OCI-LY7 (cell line): ENCODE measurements around the gene EPS15. TPM values are rescaled to one million over a fixed set of nuclear protein-coding genes. Genes with fewer than 3 reads are reported as not detected.

ENCODE experiments used
- BruUV-seq: library from RNA; stranded (reverse); fragments of 400-500 nt; replicated peaks from 2 replicates; lab custom pipeline; 2021; lab: Mats Ljungman, UMichigan
- CTCF ChIA-PET: fragments of 300-600 bp; sonication (Branson Sonifier 250); formaldehyde crosslinking; loops from one replicate; lab custom pipeline; 2022; ENCODE audit warnings: antibody characterized with exemption; ENCODE audit not compliant: unreplicated experiment; lab: Charles Lee
- POLR2A ChIA-PET: fragments of 300-600 bp; sonication (Branson Sonifier 250); formaldehyde crosslinking; loops from one replicate; lab custom pipeline; 2022; ENCODE audit warnings: antibody characterized with exemption; lab: Charles Lee
- DNase-seq: peaks from one replicate; pipeline ENCODE4 v3.0.0-alpha.2; 2015; ENCODE audit warnings: low spot score
- H2AFZ ChIP-seq: fragments of 200-600 bp; sonication (generic), shearing (Covaris generic); 2 replicates; pipeline ENCODE4 v1.6.1; 2014; ENCODE audit warnings: mild to moderate bottlenecking, antibody characterized with exemption, low read length, moderate library complexity
- H3K27ac ChIP-seq: fragments of 200-600 bp; sonication (generic); 2 replicates; pipeline ENCODE4 v1.5.1; 2014; ENCODE audit warnings: mixed run types, low read depth, mild to moderate bottlenecking, moderate library complexity, low read length, inconsistent platforms; ENCODE audit not compliant: poor library complexity, severe bottlenecking
- H3K36me3 ChIP-seq: fragments of 200-600 bp; sonication (generic); 2 replicates; pipeline ENCODE4 v1.6.1; 2014; ENCODE audit warnings: mild to moderate bottlenecking, antibody characterized with exemption, low read length, moderate library complexity, mixed read lengths; ENCODE audit not compliant: insufficient read depth
- H3K4me1 ChIP-seq: fragments of 200-600 bp; sonication (generic); 2 replicates; pipeline ENCODE4 v1.5.1; 2014; ENCODE audit warnings: mild to moderate bottlenecking, low read length; ENCODE audit not compliant: insufficient read depth, poor library complexity, severe bottlenecking
- H3K4me2 ChIP-seq: fragments of 200-600 bp; sonication (generic); 2 replicates; pipeline ENCODE4 v1.6.1; 2014; ENCODE audit warnings: mild to moderate bottlenecking, low read length
- H3K4me3 ChIP-seq: fragments of 200-600 bp; sonication (generic); 2 replicates; pipeline ENCODE4 v1.5.1; 2014; ENCODE audit warnings: mild to moderate bottlenecking, low read depth, low read length; ENCODE audit not compliant: poor library complexity, severe bottlenecking
- H3K79me2 ChIP-seq: fragments of 200-600 bp; sonication (generic); 2 replicates; pipeline ENCODE4 v1.6.1; 2016; ENCODE audit warnings: low read depth, mild to moderate bottlenecking, low read length, moderate library complexity, mixed read lengths; ENCODE audit not compliant: insufficient read depth
- H3K9me2 ChIP-seq: fragments of 200-600 bp; sonication (generic); 2 replicates; pipeline ENCODE4 v1.6.1; 2016; ENCODE audit warnings: mild to moderate bottlenecking, low read length, mixed read lengths; ENCODE audit not compliant: insufficient read depth
- H3K9me3 ChIP-seq: fragments of 200-600 bp; sonication (generic); 2 replicates; pipeline ENCODE4 v1.6.1; 2014; ENCODE audit warnings: mild to moderate bottlenecking, mixed run types, low read length, mixed read lengths
- H4K20me1 ChIP-seq: fragments of 200-600 bp; sonication (generic); 2 replicates; pipeline ENCODE4 v1.6.1; 2014; ENCODE audit warnings: mild to moderate bottlenecking, antibody characterized with exemption, low read length, moderate library complexity, mixed read lengths; ENCODE audit not compliant: insufficient read depth
- CTCF ChIP-seq: fragments of 200-600 bp; sonication (generic); conservative IDR thresholded peaks from 2 replicates; pipeline ENCODE4 v1.5.1; 2014; ENCODE audit warnings: mild to moderate bottlenecking, antibody characterized with exemption, low read length, moderate library complexity, mixed read lengths
- EZH2phosphoT487 ChIP-seq: fragments of 200-600 bp; sonication (generic); IDR thresholded peaks from 2 replicates; pipeline ENCODE4 v1.6.1; 2018; ENCODE audit warnings: low read depth, borderline replicate concordance, mild to moderate bottlenecking, mixed run types, antibody characterized with exemption, low read length, moderate library complexity, mixed read lengths
- intact Hi-C: fragments of 100-400 bp; cut with micrococcal nuclease; formaldehyde crosslinking; loops from one replicate; pipeline ENCODE4 v1.10.0; 2022; ENCODE audit not compliant: unreplicated experiment
- total RNA-seq, 2 experiments: library from RNA; depleted of rRNA in 1 of 2; stranded (reverse); fragments of >200 nt in 1 of 2; shearing (Covaris generic) in 1 of 2; gene quantifications; 2 replicates each; pipeline ENCODE4 v1.2.3, GENCODE V29; 2014 to 2022

The EPS15 gene
- total RNA-seq, 2 experiments from 2014 or later, result 23.8 to 73.2 TPM

GRCh38 chr1:51518033-51518585, 957 bp downstream of the EPS15 start:
- intact Hi-C loops, result loop anchor here (1.0 to 5.0 kb wide), 5 partner anchors 28 to 551 kb away; partner anchors contain the start of gene NRDC
- Histone ChIP-seq H3K27ac (peak overlapping the region; percentile 82), H3K4me2 (peak overlapping the region; percentile 93), H3K79me2 (peaks cover 54% of the 10 kb centered on the region), H3K36me3 (no peaks in the 10 kb centered on the region), H3K9me2 (no peaks in the 10 kb centered on the region), H3K9me3 (no peaks in the 10 kb centered on the region; the same call in 1 of the 2 replicates), H3K4me1 (peaks cover 30% of the 10 kb centered on the region), H3K4me3 (peak overlapping the region; percentile 95), H2AFZ (peak overlapping the region; percentile 60), H4K20me1 (peaks cover 9% of the 10 kb centered on the region)
- POLR2A ChIA-PET, result interaction anchor here (0.8 kb wide), 1 partner anchor 12 kb away, joined by 3 read pairs; no protein-coding TSS in a partner anchor
- DNase-seq, result peak; percentile 75
- TF ChIP-seq CTCF (no peak), EZH2phosphoT487 (no peak)
- no TSS peak for BruUV-seq
- CTCF ChIA-PET, result no interaction called here

GRCh38 chr1:51517361-51518032, 1.6 kb downstream of the EPS15 start:
- Histone ChIP-seq H3K79me2 (peaks cover 60% of the 10 kb centered on the region), H3K9me3 (no peaks in the 10 kb centered on the region; the same call in 1 of the 2 replicates), H3K27ac (peak overlapping the region; percentile 82), H3K36me3 (no peaks in the 10 kb centered on the region), H4K20me1 (peaks cover 10% of the 10 kb centered on the region), H3K4me3 (peak overlapping the region; percentile 95), H3K4me1 (peaks cover 36% of the 10 kb centered on the region), H2AFZ (peak overlapping the region; percentile 60; the same call in 1 of the 2 replicates), H3K9me2 (no peaks in the 10 kb centered on the region), H3K4me2 (peak overlapping the region; percentile 93)
- no peak for TF ChIP-seq EZH2phosphoT487
- no peak for TF ChIP-seq CTCF
- intact Hi-C loops, result loop anchor here (1.0 to 5.0 kb wide), 5 partner anchors 27 to 550 kb away; partner anchors contain the start of gene NRDC
- no TSS peak for BruUV-seq
- ChIA-PET POLR2A (interaction anchor here (0.6 to 2.6 kb wide), 7 partner anchors 12 to 141 kb away, joined by 3 to 19 read pairs (median 4); no protein-coding TSS in a partner anchor), CTCF (no interaction called here)
- DNase-seq, result peak; percentile 25
